Endometrium (tissue), 2 donors: ENCODE data around the gene DGKG.

Source experiments
- FAIRE-seq: peaks from 2 replicates; lab custom pipeline; 2012; peaks lifted over from hg19 to GRCh38; lab: Jason Lieb, UNC
- donor health status: control.
- donor health status: control.

Gene DGKG

GRCh38 chr3:186361762-186362536 is at the start of gene DGKG:
Gene DGKG, minus strand, starts transcription at chr3:186362234. Its CDS starts 41,775 bp downstream, at chr3:186320459.
- no peak for FAIRE-seq

GRCh38 chr3:186411089-186411488 is 49.1 kb upstream of the DGKG start:
- FAIRE-seq = no peak

GRCh38 chr3:186406669-186407635 is 44.9 kb upstream of the DGKG start:
- FAIRE-seq = no peak

GRCh38 chr3:186401556-186401955 is 39.5 kb upstream of the DGKG start:
- no peak for FAIRE-seq

GRCh38 chr3:186400662-186401061 is 38.6 kb upstream of the DGKG start:
- no peak for FAIRE-seq

GRCh38 chr3:186400026-186400425 is 38.0 kb upstream of the DGKG start:
- FAIRE-seq = no peak

- FAIRE-seq = no peak
Measured at GRCh38 chr3:186394566-186395217, 32.7 kb upstream of the DGKG start.

- no peak for FAIRE-seq
Measured at GRCh38 chr3:186386883-186387560, 25.0 kb upstream of the DGKG start.

- FAIRE-seq = no peak
Measured at GRCh38 chr3:186385856-186386602, 24.0 kb upstream of the DGKG start.

- FAIRE-seq = no peak
Measured at GRCh38 chr3:186383026-186383993, 21.3 kb upstream of the DGKG start.

GRCh38 chr3:186382217-186382885 is 20.3 kb upstream of the DGKG start:
- FAIRE-seq = no peak

GRCh38 chr3:186381424-186382216 is 19.6 kb upstream of the DGKG start:
- FAIRE-seq = no peak

GRCh38 chr3:186380622-186381380 is 18.8 kb upstream of the DGKG start:
- no peak for FAIRE-seq

GRCh38 chr3:186375443-186375842 is 13.4 kb upstream of the DGKG start:
- no peak for FAIRE-seq

GRCh38 chr3:186374376-186374775 is 12.3 kb upstream of the DGKG start:
- FAIRE-seq = no peak

- no peak for FAIRE-seq
Measured at GRCh38 chr3:186369217-186369616, 7.2 kb upstream of the DGKG start.

GRCh38 chr3:186368717-186369116 is 6.7 kb upstream of the DGKG start:
- no peak for FAIRE-seq

GRCh38 chr3:186368176-186368575 is 6.1 kb upstream of the DGKG start:
- no peak for FAIRE-seq
